OCI-LY3 (cell line): Measurements from ENCODE around the gene TAS1R2.

ENCODE experiments used
- H2AFZ ChIP-seq: fragments of 200-600, 300-600 bp; shearing (Covaris generic); 2 replicates; pipeline ENCODE4 v1.6.0; 2014; ENCODE audit warnings: antibody characterized with exemption, low read depth, low read length
- H3K27ac ChIP-seq: fragments of 200-600, 300-600 bp; sonication (generic); 2 replicates; pipeline ENCODE4 v1.5.1; 2014; ENCODE audit warnings: mild to moderate bottlenecking, low read length, moderate library complexity, mixed read lengths
- H3K27me3 ChIP-seq: fragments of 200-600, 300-600 bp; sonication (generic); 2 replicates; pipeline ENCODE4 v1.6.1; 2014; ENCODE audit warnings: low read depth, low read length, mixed read lengths
- H3K36me3 ChIP-seq: fragments of 200-600, 300-600 bp; sonication (generic); replicated peaks from 2 replicates; pipeline ENCODE3; 2014; ENCODE audit warnings: low read depth, low read length, mixed read lengths
- H3K4me1 ChIP-seq: fragments of 300-600, 200-600 bp; sonication (generic); 2 replicates; pipeline ENCODE4 v1.6.1; 2014; ENCODE audit warnings: low read length, mixed read lengths
- H3K4me2 ChIP-seq: fragments of 200-600, 300-600 bp; sonication (generic); 2 replicates; pipeline ENCODE4 v1.6.1; 2014; ENCODE audit warnings: low read length, mixed read lengths
- H3K4me3 ChIP-seq: fragments of 300-600, 200-600 bp; sonication (generic); 2 replicates; pipeline ENCODE4 v1.5.1; 2014; ENCODE audit warnings: antibody characterized with exemption, mild to moderate bottlenecking, low read length, moderate library complexity
- H3K79me2 ChIP-seq: fragments of 300-600, 200-600 bp; shearing (Covaris generic); 2 replicates; pipeline ENCODE4 v1.6.1; 2014; ENCODE audit warnings: mild to moderate bottlenecking, low read length, mixed read lengths
- H3K9ac ChIP-seq: fragments of 300-600, 200-600 bp; shearing (Covaris generic); 2 replicates; pipeline ENCODE4 v1.6.0; 2014; ENCODE audit warnings: mild to moderate bottlenecking, low read length, moderate library complexity
- H3K9me3 ChIP-seq: fragments of 200-600, 300-600 bp; shearing (Covaris generic); 2 replicates; pipeline ENCODE4 v1.6.1; 2014; ENCODE audit warnings: low read length, mixed read lengths; ENCODE audit not compliant: insufficient read depth
- H4K20me1 ChIP-seq: fragments of 200-600, 300-600 bp; sonication (generic); 2 replicates; pipeline ENCODE4 v1.6.1; 2016; ENCODE audit warnings: low read length, mixed read lengths; ENCODE audit not compliant: insufficient read depth
- CTCF ChIP-seq: fragments of 200-600, 300-600 bp; sonication (generic); IDR thresholded peaks from 2 replicates; pipeline ENCODE4 v1.5.1; 2014; ENCODE audit warnings: antibody characterized with exemption, low read length, low read depth
- EZH2phosphoT487 ChIP-seq: fragments of 200-600 bp; shearing (Covaris generic); IDR thresholded peaks from 2 replicates; pipeline ENCODE4 v1.6.1; 2018; ENCODE audit warnings: antibody characterized with exemption, mixed run types, low read depth

Gene TAS1R2

GRCh38 chr1:18796950-18797349, 62.5 kb downstream of the TAS1R2 start:
- no peaks in the 10 kb centered on the region for H3K27me3 ChIP-seq
- H3K4me2 ChIP-seq = no peak overlapping the region
- no peaks in the 10 kb centered on the region for H3K9me3 ChIP-seq
- H3K79me2 ChIP-seq = no peaks in the 10 kb centered on the region
- no peak overlapping the region for H3K9ac ChIP-seq
- H4K20me1 ChIP-seq = no peaks in the 10 kb centered on the region
- H3K4me3 ChIP-seq = no peak overlapping the region
- TF ChIP-seq EZH2phosphoT487 (no peak), CTCF (no peak)
- no peaks in the 10 kb centered on the region for H3K36me3 ChIP-seq
- no peaks in the 10 kb centered on the region for H3K4me1 ChIP-seq
- no peak overlapping the region for H2AFZ ChIP-seq
- H3K27ac ChIP-seq = no peak overlapping the region

- H2AFZ ChIP-seq = no peak overlapping the region
- H3K36me3 ChIP-seq = no peaks in the 10 kb centered on the region
- no peak overlapping the region for H3K9ac ChIP-seq
- H3K4me2 ChIP-seq = no peak overlapping the region
- H3K27me3 ChIP-seq = no peaks in the 10 kb centered on the region
- H3K4me1 ChIP-seq = no peaks in the 10 kb centered on the region
- H3K9me3 ChIP-seq = no peaks in the 10 kb centered on the region
- H3K79me2 ChIP-seq = no peaks in the 10 kb centered on the region
- TF ChIP-seq CTCF = no peak
- no peak for TF ChIP-seq EZH2phosphoT487
- H3K27ac ChIP-seq = no peak overlapping the region
- no peaks in the 10 kb centered on the region for H4K20me1 ChIP-seq
- no peak overlapping the region for H3K4me3 ChIP-seq
Observed at GRCh38 chr1:18795002-18795689, 64.3 kb downstream of the TAS1R2 start.

GRCh38 chr1:18794561-18794960, 64.9 kb downstream of the TAS1R2 start:
- Histone ChIP-seq H3K27ac (no peak overlapping the region), H4K20me1 (no peaks in the 10 kb centered on the region), H3K9ac (no peak overlapping the region), H3K36me3 (no peaks in the 10 kb centered on the region), H2AFZ (no peak overlapping the region), H3K4me1 (no peaks in the 10 kb centered on the region), H3K27me3 (no peaks in the 10 kb centered on the region), H3K9me3 (no peaks in the 10 kb centered on the region), H3K79me2 (no peaks in the 10 kb centered on the region), H3K4me3 (no peak overlapping the region), H3K4me2 (no peak overlapping the region)
- no peak for TF ChIP-seq CTCF
- TF ChIP-seq EZH2phosphoT487 = no peak

GRCh38 chr1:18794051-18794450, 65.4 kb downstream of the TAS1R2 start:
- H3K9me3 ChIP-seq = no peaks in the 10 kb centered on the region
- H2AFZ ChIP-seq = no peak overlapping the region
- no peaks in the 10 kb centered on the region for H3K27me3 ChIP-seq
- H3K9ac ChIP-seq = no peak overlapping the region
- no peaks in the 10 kb centered on the region for H3K4me1 ChIP-seq
- H4K20me1 ChIP-seq = no peaks in the 10 kb centered on the region
- TF ChIP-seq EZH2phosphoT487 (no peak), CTCF (no peak)
- no peak overlapping the region for H3K4me2 ChIP-seq
- H3K36me3 ChIP-seq = no peaks in the 10 kb centered on the region
- H3K4me3 ChIP-seq = no peak overlapping the region
- no peaks in the 10 kb centered on the region for H3K79me2 ChIP-seq
- H3K27ac ChIP-seq = no peak overlapping the region
